Measurements from ENCODE around the gene CEACAM6.

CEACAM6 gene

GRCh38 chr19:41821003-41821735 lies 65.8 kb downstream of the CEACAM6 start:
- DNase-seq, result peak in 23 of 42 donors; percentile 13 to 68 (median 44)

More at GRCh38 chr19:41821003-41821735, 65.8 kb downstream of the CEACAM6 start:
- intact Hi-C loops (cut with DNase I), result no loop called here
